ENCODE results near the gene MPV17L2.

Gene MPV17L2

DNA sequence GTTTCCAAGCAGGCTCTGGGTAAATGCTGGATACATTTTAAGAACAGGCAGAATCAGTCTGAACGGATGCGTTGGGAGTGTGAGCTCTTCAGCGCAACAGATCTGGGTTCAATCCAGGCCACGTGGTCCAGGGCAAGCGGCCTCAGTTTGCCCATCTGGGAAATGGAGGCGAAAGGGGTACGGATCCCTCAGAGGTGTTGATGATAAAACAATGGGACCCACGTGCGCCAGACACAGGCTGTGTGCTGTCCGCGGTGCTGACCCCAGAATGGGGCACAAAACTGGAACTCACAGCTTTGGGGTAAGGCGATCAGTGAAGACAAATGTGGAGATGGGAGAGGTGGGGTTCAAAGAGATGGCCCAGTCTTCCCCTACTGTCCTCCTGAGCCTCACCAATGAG, 46.3 kb downstream of the MPV17L2 start:
- no peak for DNase-seq (ENCODE audit: low read depth in 2 of 2)

DNA sequence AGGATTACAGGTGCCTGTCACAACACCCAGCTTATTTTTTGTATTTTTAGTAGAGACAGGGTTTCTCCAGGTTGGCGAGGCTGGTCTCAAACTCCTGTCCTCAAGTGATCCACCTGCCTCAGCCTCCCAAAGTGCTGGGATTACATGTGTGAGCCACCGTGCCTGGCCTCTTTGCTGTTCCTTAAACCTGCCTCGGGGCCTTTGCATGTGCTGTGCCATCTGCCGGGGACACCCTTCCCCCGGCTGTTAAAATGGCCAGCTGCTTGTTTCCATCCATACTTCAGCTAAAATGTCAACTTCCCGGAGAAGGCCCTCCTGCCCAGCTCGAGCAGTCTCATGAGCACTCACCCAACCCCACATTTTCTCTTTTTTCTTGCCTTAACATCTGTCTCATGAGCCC, 52.3 kb downstream of the MPV17L2 start:
- no peak for DNase-seq (ENCODE audit: low read depth in 2 of 2)
